GM10266 (cell line): ENCODE measurements around the gene MS4A6E.
"Not testable (repeated sequence)": the region's sequence is repeated elsewhere in the genome, so short reads cannot be mapped to it uniquely, and the experiment has no call there.

Source experiments
- DNase-seq: peaks from one replicate; pipeline ENCODE4 v3.0.0; 2012; ENCODE audit errors: extremely low spot score
- TF ChIP-seq, protein P1 (sequence below): IDR thresholded peaks from 2 replicates; pipeline ENCODE4 v1.5.1; 2012; ENCODE audit warnings: mild to moderate bottlenecking, low read depth; ENCODE audit not compliant: control insufficient read depth, insufficient read depth; ENCODE audit errors: missing control alignments

The MS4A6E gene

GRCh38 chr11:60326955-60327354 lies at the start of gene MS4A6E:
Gene MS4A6E, plus strand, starts transcription at chr11:60327255. Its CDS starts 7,641 bp downstream, at chr11:60334896.
- no peak for DNase-seq
- TF ChIP-seq, protein P1, sequence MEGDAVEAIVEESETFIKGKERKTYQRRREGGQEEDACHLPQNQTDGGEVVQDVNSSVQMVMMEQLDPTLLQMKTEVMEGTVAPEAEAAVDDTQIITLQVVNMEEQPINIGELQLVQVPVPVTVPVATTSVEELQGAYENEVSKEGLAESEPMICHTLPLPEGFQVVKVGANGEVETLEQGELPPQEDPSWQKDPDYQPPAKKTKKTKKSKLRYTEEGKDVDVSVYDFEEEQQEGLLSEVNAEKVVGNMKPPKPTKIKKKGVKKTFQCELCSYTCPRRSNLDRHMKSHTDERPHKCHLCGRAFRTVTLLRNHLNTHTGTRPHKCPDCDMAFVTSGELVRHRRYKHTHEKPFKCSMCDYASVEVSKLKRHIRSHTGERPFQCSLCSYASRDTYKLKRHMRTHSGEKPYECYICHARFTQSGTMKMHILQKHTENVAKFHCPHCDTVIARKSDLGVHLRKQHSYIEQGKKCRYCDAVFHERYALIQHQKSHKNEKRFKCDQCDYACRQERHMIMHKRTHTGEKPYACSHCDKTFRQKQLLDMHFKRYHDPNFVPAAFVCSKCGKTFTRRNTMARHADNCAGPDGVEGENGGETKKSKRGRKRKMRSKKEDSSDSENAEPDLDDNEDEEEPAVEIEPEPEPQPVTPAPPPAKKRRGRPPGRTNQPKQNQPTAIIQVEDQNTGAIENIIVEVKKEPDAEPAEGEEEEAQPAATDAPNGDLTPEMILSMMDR = no peak

DNA sequence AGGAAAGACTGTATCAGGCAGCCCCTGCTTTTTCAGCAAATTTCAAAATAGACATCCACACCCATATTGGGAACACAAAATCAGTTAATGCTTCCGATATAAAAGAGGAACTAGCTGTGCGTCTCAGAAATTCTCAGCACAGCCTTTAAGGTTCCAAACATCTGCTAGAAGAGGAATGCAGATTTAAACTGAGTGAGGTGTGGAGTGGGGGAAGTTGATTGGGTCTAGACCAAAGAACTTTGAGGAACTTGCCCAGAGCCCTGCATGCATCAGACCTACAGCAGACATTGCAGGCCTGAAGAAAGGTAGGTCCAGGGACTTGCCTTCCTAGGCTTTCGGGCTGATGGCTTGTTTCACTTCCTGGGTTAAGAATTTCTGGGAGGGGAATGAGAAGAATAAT lies 46.6 kb upstream of the MS4A6E start, which contains the start of gene MS4A4A:
TSS of gene MS4A4A (plus strand) at position 255 of the 400 bp plus-strand sequence. CDS start at position 265, 10 bp downstream.
- DNase-seq = peak; percentile 11
- TF ChIP-seq, protein P1 = no peak

DNA sequence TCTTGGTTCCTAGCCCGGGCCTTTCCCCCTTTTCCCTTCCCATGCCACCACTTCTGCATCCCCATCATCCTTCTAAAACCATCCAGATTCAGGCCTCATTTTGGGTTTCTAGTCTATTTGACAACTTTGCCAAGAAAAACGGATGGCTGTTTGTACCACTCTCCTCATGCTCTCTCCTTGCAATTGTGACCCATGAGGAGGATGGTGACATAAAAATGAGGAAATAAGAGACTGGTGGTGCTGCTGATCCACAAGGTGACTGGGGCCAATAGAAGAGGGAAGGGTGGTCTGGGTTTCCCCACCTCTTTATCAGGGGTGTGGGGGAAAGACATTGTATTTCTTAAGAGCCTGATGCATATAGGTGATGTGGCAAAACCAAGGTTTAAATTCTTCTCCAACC lies 45.6 kb upstream of the MS4A6E start:
- DNase-seq = no peak
- TF ChIP-seq, protein P1 = no peak

GRCh38 chr11:60282286-60282685 lies 44.8 kb upstream of the MS4A6E start:
- TF ChIP-seq, protein P1 = no peak
- no peak for DNase-seq

GRCh38 chr11:60285411-60286126 lies 41.5 kb upstream of the MS4A6E start:
- not testable (repeated sequence) for DNase-seq

DNA sequence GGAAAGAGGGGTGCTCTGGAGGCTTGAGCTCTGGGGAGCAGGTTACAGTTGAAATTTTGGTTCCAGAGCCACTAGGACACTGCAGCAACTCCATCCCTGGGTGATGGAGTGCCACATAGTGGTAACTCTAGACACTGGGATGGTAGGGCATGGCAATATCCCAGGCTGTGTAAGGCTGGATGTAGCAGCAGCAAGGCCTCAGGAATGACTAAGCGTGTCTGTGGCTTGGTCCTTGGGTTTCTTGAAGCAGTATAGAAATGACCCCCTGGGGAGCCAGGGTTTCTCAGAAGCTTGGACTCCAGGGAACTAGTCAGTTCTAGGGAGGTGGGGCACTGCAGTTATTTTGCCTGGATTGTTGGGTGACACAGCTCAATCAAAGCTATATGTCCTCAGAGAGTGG lies 38.5 kb upstream of the MS4A6E start:
- DNase-seq = no peak
- TF ChIP-seq, protein P1 = no peak

DNA sequence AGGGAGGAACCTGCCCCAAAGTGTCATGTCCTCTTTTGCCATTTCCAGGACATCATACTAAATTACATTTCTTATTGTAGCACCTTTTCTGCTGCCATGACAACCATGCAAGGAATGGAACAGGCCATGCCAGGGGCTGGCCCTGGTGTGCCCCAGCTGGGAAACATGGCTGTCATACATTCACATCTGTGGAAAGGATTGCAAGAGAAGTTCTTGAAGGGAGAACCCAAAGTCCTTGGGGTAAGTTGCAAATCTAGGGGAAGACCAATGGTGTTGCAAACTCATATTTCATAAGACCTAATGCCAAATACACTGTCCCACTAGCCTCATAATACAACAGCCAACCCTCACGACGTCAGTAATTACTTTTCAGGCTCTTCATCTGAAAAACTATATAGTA lies 34.9 kb upstream of the MS4A6E start:
- TF ChIP-seq, protein P1 = no peak

More for the DNA sequence above, 34.9 kb upstream of the MS4A6E start:
- no peak for DNase-seq
